ENCODE measurements around the gene KCNIP3. TPM values are rescaled to one million over a fixed set of nuclear protein-coding genes. Genes with fewer than 3 reads are reported as not detected.

The KCNIP3 gene
- total and polyA plus RNA-seq, 9 of the 15 experiments (the other 6 are each of a cell fraction or from before 2014, with no cell fraction given), result 0.04 TPM; not detected in 8

- Histone ChIP-seq H3K4me1 (replicated peaks in 1 of 2; ENCODE audit: control insufficient read depth in 2 of 2, insufficient read depth in 2 of 2, low read length in 2 of 2) (no peaks in the 10 kb centered on the region), H3K9ac (ENCODE audit: insufficient read depth in 1 of 2, low read depth in 2 of 2, low read length in 2 of 2) (no peak overlapping the region), H3K9me1 (ENCODE audit: control insufficient read depth, insufficient read depth, low read length) (no peaks in the 10 kb centered on the region), H2AFZ (ENCODE audit: low read depth, low read length) (no peak overlapping the region), H3K36me3 (ENCODE audit: control insufficient read depth, insufficient read depth, low read length) (no peaks in the 10 kb centered on the region), H3K27ac (ENCODE audit: extremely low read depth, low read depth, low read length) (no peak overlapping the region), H3K79me2 (ENCODE audit: control insufficient read depth, insufficient read depth, low read length) (no peaks in the 10 kb centered on the region), H4K20me1 (replicated peaks; ENCODE audit: control insufficient read depth, insufficient read depth, low read length) (peaks cover 9% of the 10 kb centered on the region; the same call in 1 of the 2 replicates), H3K4me3 (no peak overlapping the region), H3K4me2 (ENCODE audit: insufficient read depth, low read length) (no peak overlapping the region), H3K27me3 (ENCODE audit: control insufficient read depth in 2 of 2, insufficient read depth in 2 of 2, low read length in 2 of 2) (peaks cover 23 to 74% of the 10 kb centered on the region in 2 experiments; a peak in 4 of 5 replicates), H3K9me3 (replicated peaks; ENCODE audit: control insufficient read depth, insufficient read depth, low read depth, low read length) (no peaks in the 10 kb centered on the region)
- DNase-seq (ENCODE audit: extremely low read depth in 1 of 4, low spot score in 3 of 4), result no peak
- BruUV-seq (replicated peaks), result no TSS peak
- in situ Hi-C loops (cut with MboI) (no loop called here), intact Hi-C loops (cut with micrococcal nuclease) (loop anchor here (2.0 kb wide), 1 partner anchor 26 kb away; no protein-coding TSS in a partner anchor)
- WGBS (ENCODE audit: insufficient coverage, low coverage, missing lambda C conversion rate), result 0% methylated on average over 22 of the region's 22 CpGs
- ChIA-PET CTCF (ENCODE audit: low intra/inter-chr PET ratio) (no interaction called here), POLR2A (interaction anchor here (0.6 kb wide), 1 partner anchor 35 kb away, joined by 3 read pairs; no protein-coding TSS in a partner anchor)
- FAIRE-seq, result no peak
- no peak; the same call in 2 of the 3 replicates for ATAC-seq
- TF ChIP-seq KDM1A (IDR thresholded peaks at IDR 0.05) (no peak), ZFP1 (CRISPR knock-in tag; IDR thresholded peaks at IDR 0.05) (no peak), SLC30A9 (CRISPR knock-in tag; IDR thresholded peaks at IDR 0.05) (no peak), LEF1 (IDR thresholded peaks at IDR 0.05) (no peak)
Measured at GRCh38 chr2:95376311-95377215, 79.4 kb downstream of the KCNIP3 start.

All from K562 (cell line).